Keratinocyte (primary cell): ENCODE data around the gene SCAMP1. TPM values are rescaled to one million over a fixed set of nuclear protein-coding genes. Genes with fewer than 3 reads are reported as not detected.
A peak's percentile ranks its signal among the peaks of the same experiment; 100 is the strongest.

Experiments used
- DNase-seq: peaks from one replicate; pipeline ENCODE4 v3.0.0-alpha.2; 2011; ENCODE audit warnings: low read depth, missing footprints, low spot score
- FAIRE-seq: peaks from 2 replicates; lab custom pipeline; 2011; peaks lifted over from hg19 to GRCh38; lab: Jason Lieb, UNC
- H2AFZ ChIP-seq: 2 replicates; pipeline ENCODE4 v1.6.0; 2012; ENCODE audit warnings: low read length, control low read depth, inconsistent platforms; ENCODE audit not compliant: control insufficient read depth
- H3K27ac ChIP-seq: 2 replicates; pipeline ENCODE4 v1.5.1; 2011; ENCODE audit warnings: low read length; ENCODE audit not compliant: control insufficient read depth, insufficient read depth
- H3K27me3 ChIP-seq: 3 replicates; pipeline ENCODE4 v1.6.0; 2011; ENCODE audit warnings: low read length; ENCODE audit not compliant: control insufficient read depth, insufficient read depth; ENCODE audit errors: extremely low read depth
- H3K36me3 ChIP-seq, 2 experiments: 2 replicates in 1 of 2; 3 replicates in 1 of 2; pipeline ENCODE4 v1.5.1; 2011; ENCODE audit warnings: low read length in 2 of 2, mild to moderate bottlenecking in 1 of 2; ENCODE audit not compliant: control insufficient read depth in 2 of 2, insufficient read depth in 2 of 2; ENCODE audit errors: extremely low read depth in 1 of 2
- H3K4me1 ChIP-seq: 3 replicates; pipeline ENCODE4 v1.5.1; 2011; ENCODE audit warnings: low read length; ENCODE audit not compliant: control insufficient read depth, insufficient read depth; ENCODE audit errors: extremely low read depth
- H3K4me2 ChIP-seq: 3 replicates; pipeline ENCODE4 v1.6.0; 2011; ENCODE audit warnings: low read depth, low read length; ENCODE audit not compliant: control insufficient read depth, insufficient read depth; ENCODE audit errors: extremely low read depth
- H3K4me3 ChIP-seq, 3 experiments: fragments of 200-600 bp in 1 of 3; sonication (generic) in 1 of 3; 2 replicates in 2 of 3; 3 replicates in 1 of 3; pipeline ENCODE4 v1.5.1; 2011 to 2016; ENCODE audit warnings: low read length in 3 of 3, mild to moderate bottlenecking in 3 of 3, control low read depth in 2 of 3, inconsistent platforms in 1 of 3, low read depth in 1 of 3, mixed read lengths in 1 of 3, mixed run types in 1 of 3, moderate library complexity in 1 of 3; ENCODE audit not compliant: control insufficient read depth in 2 of 3, insufficient read depth in 2 of 3; ENCODE audit errors: extremely low read depth in 1 of 3
- H3K79me2 ChIP-seq: 2 replicates; pipeline ENCODE4 v1.6.0; 2012; ENCODE audit warnings: low read length; ENCODE audit not compliant: control insufficient read depth, insufficient read depth
- H3K9ac ChIP-seq: 3 replicates; pipeline ENCODE4 v1.6.0; 2011; ENCODE audit warnings: low read length; ENCODE audit not compliant: control insufficient read depth, insufficient read depth; ENCODE audit errors: extremely low read depth
- H3K9me1 ChIP-seq: 3 replicates; pipeline ENCODE4 v1.6.0; 2011; ENCODE audit warnings: low read length; ENCODE audit not compliant: control insufficient read depth, insufficient read depth; ENCODE audit errors: extremely low read depth
- H3K9me3 ChIP-seq: 2 replicates; pipeline ENCODE4 v1.5.1; 2012; ENCODE audit warnings: low read depth, low read length; ENCODE audit not compliant: control insufficient read depth
- H4K20me1 ChIP-seq: 3 replicates; pipeline ENCODE4 v1.6.0; 2011; ENCODE audit warnings: low read length; ENCODE audit not compliant: control insufficient read depth, insufficient read depth; ENCODE audit errors: extremely low read depth
- EZH2 ChIP-seq: IDR thresholded peaks from one replicate; pipeline ENCODE4 v1.6.1; 2012; ENCODE audit warnings: inconsistent platforms, mild to moderate bottlenecking, low read length, moderate library complexity
- dilution Hi-C: fragments of 300-500 bp; cut with MboI; formaldehyde crosslinking; loops from one replicate; pipeline ENCODE4 v1.7.0; 2020; ENCODE audit warnings: low sequenced_read_pairs; ENCODE audit not compliant: extremely low pct_ligation_motif_present
- polyA plus RNA-seq, 5 experiments: library from polyadenylated mRNA; depleted of rRNA in 3 of 5; stranded (reverse) in 3 of 5; stranded (forward) in 1 of 5; unstranded in 1 of 5; fragments of >200 nt; gene quantifications; 1 replicate in 1 of 5; 2 replicates in 3 of 5; 3 replicates in 1 of 5; pipeline versions ENCODE4 v1.2.1 to v1.2.3, GENCODE V29; 2011 to 2012; ENCODE audit warnings: missing spikeins in 2 of 5, low read depth in 1 of 5, low replicate concordance in 1 of 5
- TF ChIP-seq, protein P1 (sequence below), 3 experiments: IDR thresholded peaks in 1 of 3; conservative IDR thresholded peaks in 1 of 3; optimal IDR thresholded peaks in 1 of 3; 2 replicates in 2 of 3; 3 replicates in 1 of 3; pipeline versions ENCODE3 to v1.5.1; 2011; ENCODE audit warnings: low read length in 3 of 3, mild to moderate bottlenecking in 3 of 3, moderate library complexity in 2 of 3, control low read depth in 1 of 3, inconsistent platforms in 1 of 3; ENCODE audit not compliant: insufficient read depth in 2 of 3; ENCODE audit errors: extremely low read depth in 1 of 3

Gene SCAMP1
- polyA plus RNA-seq, 1 donor (not counting 4 experiments of a cell fraction or from before 2014, with no cell fraction given): 36.6 TPM

DNA sequence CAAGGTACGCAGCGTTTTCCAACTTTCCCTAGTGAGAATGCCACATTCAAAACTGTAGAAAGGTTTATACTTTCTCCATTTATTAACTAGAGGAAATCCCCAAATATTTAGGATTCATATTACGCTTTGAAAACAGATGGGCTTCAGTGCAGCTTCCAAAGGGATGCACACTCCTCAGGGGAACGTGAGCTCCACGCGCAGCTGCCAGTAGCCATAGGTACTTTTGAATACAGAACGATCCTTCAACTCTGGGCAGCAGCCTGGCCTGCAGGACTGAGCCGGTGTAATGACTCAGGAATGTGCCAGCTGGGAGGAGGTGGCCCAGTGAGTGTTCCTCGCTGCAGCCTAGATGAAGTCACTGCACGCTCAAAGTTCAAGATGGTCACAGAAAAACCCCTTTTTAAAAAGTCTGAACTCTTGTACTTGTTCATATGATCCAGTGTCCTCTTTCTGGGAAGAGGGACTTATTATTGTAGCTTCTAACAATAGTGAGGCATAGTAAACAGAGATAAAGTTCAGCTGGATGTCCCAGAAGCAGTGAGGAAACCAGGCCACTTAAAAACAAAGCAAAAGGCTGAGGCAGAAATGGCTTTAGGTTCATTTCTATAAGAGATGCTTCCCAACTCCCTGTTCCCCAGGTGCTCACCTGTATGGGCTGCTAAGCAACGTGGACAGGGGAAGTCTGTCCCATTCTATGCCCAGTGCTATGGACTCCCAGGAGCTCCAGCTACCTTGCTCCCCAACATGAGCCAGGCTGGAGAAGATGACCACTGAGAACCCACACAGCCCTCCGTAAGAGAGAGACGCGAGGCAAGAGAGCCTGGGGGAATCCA lies 158.2 kb downstream of the SCAMP1 start:
- Histone ChIP-seq H2AFZ (no peak overlapping the region), H3K4me2 (peak overlapping the region; percentile 52), H3K27ac (peak overlapping the region; percentile 77), H3K27me3 (no peaks in the 10 kb centered on the region), H4K20me1 (no peaks in the 10 kb centered on the region), H3K9me3 (no peaks in the 10 kb centered on the region), H3K4me1 (peaks cover 17% of the 10 kb centered on the region), H3K4me3 (no peak overlapping the region), H3K9me1 (no peaks in the 10 kb centered on the region), H3K9ac (peak overlapping the region; percentile 52), H3K79me2 (no peaks in the 10 kb centered on the region), H3K36me3 (peaks cover 0 to 2% of the 10 kb centered on the region in 2 experiments)
- TF ChIP-seq, protein P1, sequence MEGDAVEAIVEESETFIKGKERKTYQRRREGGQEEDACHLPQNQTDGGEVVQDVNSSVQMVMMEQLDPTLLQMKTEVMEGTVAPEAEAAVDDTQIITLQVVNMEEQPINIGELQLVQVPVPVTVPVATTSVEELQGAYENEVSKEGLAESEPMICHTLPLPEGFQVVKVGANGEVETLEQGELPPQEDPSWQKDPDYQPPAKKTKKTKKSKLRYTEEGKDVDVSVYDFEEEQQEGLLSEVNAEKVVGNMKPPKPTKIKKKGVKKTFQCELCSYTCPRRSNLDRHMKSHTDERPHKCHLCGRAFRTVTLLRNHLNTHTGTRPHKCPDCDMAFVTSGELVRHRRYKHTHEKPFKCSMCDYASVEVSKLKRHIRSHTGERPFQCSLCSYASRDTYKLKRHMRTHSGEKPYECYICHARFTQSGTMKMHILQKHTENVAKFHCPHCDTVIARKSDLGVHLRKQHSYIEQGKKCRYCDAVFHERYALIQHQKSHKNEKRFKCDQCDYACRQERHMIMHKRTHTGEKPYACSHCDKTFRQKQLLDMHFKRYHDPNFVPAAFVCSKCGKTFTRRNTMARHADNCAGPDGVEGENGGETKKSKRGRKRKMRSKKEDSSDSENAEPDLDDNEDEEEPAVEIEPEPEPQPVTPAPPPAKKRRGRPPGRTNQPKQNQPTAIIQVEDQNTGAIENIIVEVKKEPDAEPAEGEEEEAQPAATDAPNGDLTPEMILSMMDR (optimal IDR thresholded peaks at IDR 0.05 in 1 of 3, IDR thresholded peaks at IDR 0.05 in 1 of 3, conservative IDR thresholded peaks at IDR 0.05 in 1 of 3; ENCODE audit: extremely low read depth in 1 of 3, insufficient read depth in 2 of 3, low read length in 3 of 3): no peak
- TF ChIP-seq EZH2: no peak
- FAIRE-seq: peak; percentile 39
- dilution Hi-C loops: no loop called here
- no peak for DNase-seq

DNA sequence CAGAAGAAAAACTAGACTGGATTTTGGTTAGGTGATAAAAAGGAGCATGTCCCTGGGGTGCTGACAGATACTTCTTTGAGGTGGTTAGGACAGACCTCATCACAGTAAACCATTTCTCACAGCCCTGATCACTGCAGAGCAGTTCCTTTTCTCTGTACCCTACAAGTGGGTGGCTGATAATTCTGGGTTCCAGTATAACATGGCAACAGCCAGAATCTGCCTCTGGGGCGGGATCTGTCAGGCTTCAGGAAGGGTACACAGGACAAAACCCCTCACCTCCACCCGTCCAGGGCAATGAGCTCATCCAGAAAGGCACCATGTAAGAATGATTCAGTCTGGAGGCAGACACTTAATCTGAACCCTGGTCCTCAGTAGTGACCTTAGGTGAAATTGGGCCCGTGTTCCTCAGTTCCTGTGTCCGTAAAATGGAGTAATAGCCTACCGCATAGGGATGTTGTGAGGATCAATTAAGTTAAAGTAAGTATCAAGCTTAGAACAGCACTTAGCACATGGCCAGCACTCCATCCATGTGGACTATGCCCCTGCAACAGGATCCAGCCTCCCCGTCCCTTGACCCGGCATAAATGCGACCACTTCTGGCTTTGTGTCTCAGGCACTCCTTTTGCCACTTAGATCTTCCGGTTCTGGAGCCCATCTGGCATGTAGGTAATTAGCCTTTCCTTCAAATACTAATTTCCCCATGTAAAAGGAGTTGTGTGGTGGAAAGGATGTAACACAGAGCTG lies 159.0 kb downstream of the SCAMP1 start:
- dilution Hi-C loops: no loop called here
- H4K20me1 ChIP-seq: no peaks in the 10 kb centered on the region
- H3K27ac ChIP-seq: peak overlapping the region; percentile 77
- no peak overlapping the region for H3K4me2 ChIP-seq
- no peak for FAIRE-seq
- peaks cover 17% of the 10 kb centered on the region for H3K4me1 ChIP-seq
- TF ChIP-seq, protein P1 (optimal IDR thresholded peaks at IDR 0.05 in 1 of 3, IDR thresholded peaks at IDR 0.05 in 1 of 3, conservative IDR thresholded peaks at IDR 0.05 in 1 of 3; ENCODE audit: extremely low read depth in 1 of 3, insufficient read depth in 2 of 3, low read length in 3 of 3): no peak
- no peak for TF ChIP-seq EZH2
- H3K9ac ChIP-seq: peak overlapping the region; percentile 52
- DNase-seq: no peak
- no peaks in the 10 kb centered on the region for H3K9me3 ChIP-seq
- H3K36me3 ChIP-seq: peaks cover 0 to 2% of the 10 kb centered on the region in 2 experiments
- H3K4me3 ChIP-seq: no peak overlapping the region
- H3K9me1 ChIP-seq: no peaks in the 10 kb centered on the region
- no peaks in the 10 kb centered on the region for H3K79me2 ChIP-seq
- H3K27me3 ChIP-seq: no peaks in the 10 kb centered on the region
- H2AFZ ChIP-seq: no peak overlapping the region
